ENCODE data around the gene DST.
"Not testable (repeated sequence)": the region's sequence is repeated elsewhere in the genome, so short reads cannot be mapped to it uniquely, and the experiment has no call there.

The DST gene

GRCh38 chr6:56515081-56515905, 127.4 kb downstream of the DST start:
- DNase-seq (ENCODE audit: low read depth): no peak

DNA sequence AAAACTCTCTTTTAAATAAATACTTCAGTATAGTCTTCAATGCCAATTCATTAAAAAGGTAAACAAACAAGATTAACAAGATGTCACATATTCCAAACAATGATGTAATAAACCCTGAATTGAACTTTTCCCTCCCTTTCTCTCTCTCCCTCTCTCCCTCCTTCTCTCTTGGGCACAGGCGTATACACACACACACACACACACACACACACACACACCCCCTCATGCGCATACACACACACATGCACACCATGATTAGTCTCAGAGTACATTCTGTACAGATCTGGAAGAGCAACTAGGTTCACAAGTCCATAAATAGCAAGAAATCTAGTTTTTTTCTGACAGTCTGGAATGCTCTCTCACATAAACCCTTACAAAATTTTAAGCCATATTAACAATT, 128.3 kb downstream of the DST start:
- no peak for DNase-seq (ENCODE audit: low read depth)

DNA sequence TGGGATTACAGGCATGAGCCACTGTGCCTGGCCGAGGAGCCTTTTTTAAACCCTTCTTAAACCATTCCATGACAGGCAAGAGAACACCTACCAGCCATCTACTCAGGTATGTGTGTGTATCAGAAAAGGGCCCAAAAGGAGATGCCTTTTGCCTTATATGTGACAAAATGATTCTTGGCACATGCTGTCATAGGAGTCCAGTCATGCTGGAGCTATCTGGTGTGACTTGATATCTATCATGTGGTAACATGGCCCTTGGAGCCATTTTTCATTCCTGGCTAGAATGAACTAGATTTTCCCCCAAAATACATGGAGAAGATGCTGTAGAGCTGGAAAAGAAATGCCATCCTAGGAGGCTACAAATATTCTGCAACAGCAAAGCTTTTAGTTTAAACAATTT, 129.1 kb downstream of the DST start:
- no peak for DNase-seq (ENCODE audit: low read depth)

GRCh38 chr6:56511591-56511990, 131.1 kb downstream of the DST start:
- DNase-seq (ENCODE audit: low read depth): no peak

DNA sequence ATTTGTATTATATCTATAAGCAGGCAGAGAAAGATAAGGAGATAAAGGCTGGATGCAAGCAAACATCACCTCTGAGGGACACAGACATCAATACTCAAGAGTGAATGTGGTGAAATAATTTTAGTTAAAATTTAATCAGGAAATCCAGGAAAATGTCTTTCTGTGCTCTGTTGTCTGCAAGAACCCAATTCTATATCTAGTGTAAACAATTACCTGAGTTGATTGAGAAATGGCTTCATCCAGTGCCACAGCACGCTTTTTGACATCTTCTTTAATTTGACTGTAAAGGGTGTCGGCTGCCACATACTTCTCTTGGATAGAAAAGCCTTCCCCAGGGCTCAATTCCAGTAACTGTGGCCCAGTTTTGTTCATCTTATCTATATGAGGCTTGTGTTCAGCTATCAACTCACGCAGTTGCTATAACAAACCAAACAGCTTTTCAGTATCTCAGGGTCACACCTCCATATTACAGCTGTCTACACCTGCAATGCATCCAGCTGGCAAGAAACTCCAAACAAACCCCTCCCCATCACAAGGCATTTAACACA, 131.6 kb downstream of the DST start:
- no peak for DNase-seq (ENCODE audit: low read depth)

DNA sequence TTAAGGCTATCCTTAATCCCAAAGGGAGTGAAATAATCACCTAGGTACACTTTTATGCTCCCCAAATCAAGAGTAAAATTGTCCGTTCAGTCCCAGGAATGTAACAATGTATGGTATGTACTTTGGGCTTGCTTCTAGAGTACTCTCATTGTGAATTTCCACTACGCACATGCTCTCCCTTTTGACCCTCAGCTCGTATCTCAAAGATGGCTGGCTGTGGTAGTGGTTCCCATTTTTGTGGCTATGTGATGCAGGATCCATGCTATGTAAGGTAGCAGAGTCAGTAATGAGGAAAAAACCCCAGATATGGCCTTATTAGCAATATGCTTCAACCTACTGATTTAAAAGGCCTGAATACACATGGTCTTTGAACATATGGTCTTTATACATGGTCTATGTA, 133.7 kb downstream of the DST start:
- no peak for DNase-seq (ENCODE audit: low read depth)

GRCh38 chr6:56507517-56507916, 135.2 kb downstream of the DST start:
- no peak for DNase-seq (ENCODE audit: low read depth)

DNA sequence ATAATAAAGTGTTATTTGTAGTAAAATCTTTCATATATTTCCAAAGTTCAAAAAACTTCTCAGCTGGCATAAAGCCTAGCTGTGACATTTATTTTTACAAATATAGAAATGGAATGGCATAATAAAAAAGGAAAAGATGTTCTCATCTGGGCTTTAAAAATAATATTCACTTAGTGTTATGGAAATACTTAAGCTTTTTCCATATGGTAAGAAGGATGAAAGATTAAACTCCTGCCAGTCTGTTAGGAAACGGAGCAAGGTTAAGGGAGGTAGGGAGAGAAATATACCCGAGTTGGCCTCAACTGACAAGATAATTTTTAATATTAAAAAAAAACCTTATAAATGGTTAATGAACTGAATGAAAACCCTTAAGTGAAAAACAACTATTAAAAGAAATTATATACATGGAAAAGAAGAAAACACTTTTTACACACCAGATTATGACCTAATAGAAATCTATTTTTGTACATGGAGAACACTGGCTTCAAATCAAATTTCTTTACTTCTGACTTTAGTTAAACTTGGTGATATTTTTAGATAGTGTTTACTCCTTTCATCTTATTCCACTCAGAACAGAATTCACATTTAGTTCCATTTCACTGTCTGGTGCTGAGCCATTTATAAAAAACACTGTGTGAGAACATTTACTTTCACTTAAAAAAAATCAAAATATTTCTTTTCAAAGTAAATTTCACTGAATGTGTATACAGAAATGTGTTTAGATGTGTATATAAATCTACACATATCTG, 137.0 kb downstream of the DST start:
- DNase-seq (ENCODE audit: low read depth): no peak

GRCh38 chr6:56501993-56502392, 140.7 kb downstream of the DST start:
- DNase-seq (ENCODE audit: low read depth): no peak

DNA sequence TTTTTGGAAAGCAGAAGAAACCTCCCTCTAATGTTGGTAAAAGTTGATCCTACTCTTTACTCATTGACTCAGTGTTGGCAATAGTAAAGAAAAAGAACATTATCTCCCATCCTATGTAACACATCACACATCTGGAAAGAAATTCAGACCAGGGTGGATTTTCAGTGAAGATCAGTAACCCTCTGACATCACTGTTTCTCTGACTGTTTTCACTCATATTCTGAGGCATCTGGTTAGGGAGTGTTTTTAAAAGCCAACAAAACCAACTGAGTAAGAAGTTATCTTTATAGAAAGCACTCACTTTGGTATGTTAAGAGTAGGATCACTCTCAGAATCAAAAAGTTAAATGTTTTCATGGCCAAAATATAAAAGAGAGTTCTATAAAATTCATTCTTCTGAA, 143.6 kb downstream of the DST start:
- DNase-seq (ENCODE audit: low read depth): no peak

GRCh38 chr6:56497691-56498090, 145.0 kb downstream of the DST start:
- no peak for DNase-seq (ENCODE audit: low read depth)

GRCh38 chr6:56497240-56497639, 145.4 kb downstream of the DST start:
- no peak for DNase-seq (ENCODE audit: low read depth)

- DNase-seq (ENCODE audit: low read depth): not testable (repeated sequence)
These were observed 146.0 kb downstream of the DST start for GRCh38 chr6:56496650-56497049.

GRCh38 chr6:56495654-56496053, 147.0 kb downstream of the DST start:
- no peak for DNase-seq (ENCODE audit: low read depth)

DNA sequence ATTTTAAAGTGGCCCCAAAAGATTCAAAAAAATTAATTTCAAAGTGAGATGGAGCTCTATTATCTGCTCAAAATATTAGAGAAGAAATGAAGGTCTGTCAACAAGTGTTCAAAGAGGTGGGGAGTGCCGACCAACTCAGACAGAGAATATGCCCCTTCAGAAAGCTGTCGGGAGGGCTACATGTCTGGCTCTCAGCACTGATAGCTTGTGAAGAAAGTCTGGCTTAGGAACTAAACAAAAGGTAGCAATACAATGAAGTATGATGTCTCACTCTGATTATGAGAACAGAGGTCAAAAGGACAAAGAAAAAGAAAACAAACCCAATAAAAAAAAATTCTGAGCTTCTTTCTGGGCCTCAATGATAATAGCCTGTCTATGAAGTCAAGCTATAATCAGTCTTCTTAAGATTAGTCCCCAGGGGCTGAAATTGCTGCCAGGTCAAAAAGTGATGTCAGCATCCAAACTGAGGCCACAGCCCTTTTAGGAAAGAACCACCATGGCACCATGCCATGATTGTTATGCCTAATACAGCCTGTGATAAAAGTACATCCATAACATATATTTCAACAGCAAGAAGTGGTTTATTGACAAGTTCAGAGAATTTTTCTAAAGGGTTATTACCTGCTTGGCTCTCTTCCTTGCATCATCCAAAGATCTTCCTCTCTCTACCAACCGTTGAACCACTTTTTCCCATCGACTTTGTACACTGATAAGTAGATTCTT, 150.9 kb downstream of the DST start:
- no peak for DNase-seq (ENCODE audit: low read depth)

DNA sequence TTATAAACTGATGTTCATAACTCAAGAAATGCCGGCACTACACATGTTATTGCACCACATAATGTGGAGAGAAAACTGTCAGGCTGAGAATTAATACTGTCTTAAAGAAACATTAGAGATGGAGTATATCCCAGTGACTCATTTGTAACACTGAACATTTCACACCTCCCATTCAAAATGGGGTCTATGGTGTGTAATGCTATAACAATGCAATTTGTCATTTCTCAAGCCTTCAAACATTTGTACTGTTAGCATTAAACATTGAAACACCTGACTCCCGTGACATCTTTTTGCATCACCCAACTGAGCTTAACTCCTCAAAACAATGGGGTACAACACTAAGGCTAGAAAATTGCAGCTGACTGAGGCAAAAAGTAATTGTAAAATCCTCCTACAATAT, 151.7 kb downstream of the DST start:
- no peak for DNase-seq (ENCODE audit: low read depth)

DNA sequence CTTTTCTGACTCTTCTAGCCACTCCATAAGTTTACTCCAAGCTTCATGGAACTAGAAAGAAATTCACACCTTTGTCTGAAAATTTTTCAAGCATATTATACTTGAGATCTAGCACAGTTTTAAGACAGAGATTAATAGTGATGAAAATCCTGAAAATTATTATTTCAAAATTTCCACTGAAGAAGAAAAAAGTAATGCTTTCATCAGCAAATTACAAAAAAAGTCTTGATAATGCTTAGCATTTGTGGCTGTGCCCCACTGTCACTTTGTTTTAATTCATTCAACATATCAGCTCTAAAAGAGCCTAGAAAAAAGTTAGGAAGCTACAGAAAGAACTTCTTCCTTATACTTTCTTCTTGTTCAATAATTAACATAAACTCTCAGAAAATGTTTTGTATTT, 153.1 kb downstream of the DST start:
- DNase-seq (ENCODE audit: low read depth): no peak

GRCh38 chr6:56488281-56488680, 154.4 kb downstream of the DST start:
- no peak for DNase-seq (ENCODE audit: low read depth)

GRCh38 chr6:56486681-56487080, 156.0 kb downstream of the DST start:
- DNase-seq (ENCODE audit: low read depth): no peak

DNA sequence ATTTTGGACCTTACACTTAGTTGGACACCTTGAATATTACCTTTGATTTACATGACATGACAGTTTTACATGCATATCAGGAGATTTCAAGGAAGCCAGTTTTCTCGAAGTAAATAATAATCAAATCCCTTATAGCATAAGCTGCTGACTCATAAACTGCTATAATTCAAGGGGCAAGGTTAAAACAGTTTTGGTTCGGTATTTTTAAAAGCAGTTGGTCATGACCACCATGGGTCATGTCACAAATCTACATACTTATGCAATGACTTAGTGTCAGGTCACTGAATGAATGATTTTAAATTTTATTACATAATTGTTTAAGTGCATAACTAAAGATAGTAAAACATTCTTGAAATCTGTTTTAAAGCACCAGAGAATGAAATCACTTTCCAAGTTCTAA, 158.0 kb downstream of the DST start:
- no peak for DNase-seq (ENCODE audit: low read depth)

DNA sequence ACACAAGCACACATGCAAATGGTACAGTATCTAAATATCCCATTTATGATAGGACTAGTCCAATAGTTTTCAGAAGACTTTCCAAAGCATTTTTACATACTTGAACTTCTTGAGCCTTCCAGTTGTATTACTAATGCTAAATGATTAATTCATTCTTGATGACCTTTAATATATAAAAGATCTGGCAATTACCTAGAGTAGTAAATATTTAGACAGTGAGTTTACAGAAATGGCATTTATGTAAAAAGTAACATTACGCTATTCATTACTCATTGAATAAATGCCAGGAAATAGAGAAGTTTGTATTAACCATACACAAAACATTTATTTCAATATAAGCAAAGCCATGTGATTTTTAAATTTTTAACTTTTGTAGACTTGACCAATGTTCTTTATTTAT, 158.8 kb downstream of the DST start:
- no peak for DNase-seq (ENCODE audit: low read depth)

DNA sequence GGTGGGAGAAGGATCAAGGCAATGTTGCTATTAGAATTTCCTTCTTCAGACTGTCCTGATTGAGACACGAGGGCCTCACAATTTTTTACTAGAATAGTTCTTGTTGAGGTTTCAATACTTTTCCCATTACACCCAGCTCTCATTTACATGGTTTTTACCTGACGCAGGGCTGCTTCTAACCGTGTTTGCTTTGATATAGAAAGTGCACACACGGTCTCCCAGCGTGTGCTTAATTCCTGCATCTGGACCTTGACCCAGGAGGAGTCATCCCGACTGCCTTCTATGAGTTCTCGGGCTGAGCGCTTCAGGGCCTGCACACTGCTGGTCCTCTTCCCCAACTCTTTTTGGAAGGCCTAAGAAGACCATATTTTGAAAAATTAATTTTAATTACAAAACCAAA, 160.2 kb downstream of the DST start:
- no peak for DNase-seq (ENCODE audit: low read depth)

DNA sequence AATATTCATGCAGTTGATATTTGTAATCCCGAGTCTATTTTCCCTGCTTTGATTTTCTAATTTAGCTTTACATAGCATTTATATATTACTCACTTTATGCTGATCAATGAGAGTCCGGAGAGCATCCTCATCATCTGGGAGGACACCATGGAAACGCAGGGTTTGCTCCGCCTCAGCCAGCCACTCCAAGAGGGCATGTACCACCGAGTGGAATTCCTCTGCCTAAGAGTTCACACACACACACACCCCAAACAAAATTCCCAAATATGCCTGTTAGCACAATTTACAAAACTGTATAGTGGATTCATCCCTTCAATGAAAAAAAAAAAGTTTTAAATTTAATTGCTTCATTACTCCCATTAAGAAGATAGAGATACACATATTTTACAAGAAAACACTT, 160.7 kb downstream of the DST start:
- DNase-seq (ENCODE audit: low read depth): no peak
